Lower leg skin (tissue), 4 donors: ENCODE data around the gene COL4A2. TPM values are rescaled to one million over a fixed set of nuclear protein-coding genes. Genes with fewer than 3 reads are reported as not detected.

Experiments used
- DNase-seq, 2 donors: peaks; one replicate each; pipeline ENCODE4 v3.0.0-alpha.2; 2019; ENCODE audit warnings: low spot score in 2 of 2
- H3K4me3 ChIP-seq: fragments of 200-600 bp; sonication (generic); 2 replicates; pipeline ENCODE4 v1.5.1; 2017; ENCODE audit warnings: mild to moderate bottlenecking, low read depth; ENCODE audit not compliant: poor library complexity, severe bottlenecking
- CTCF ChIP-seq, 3 donors: fragments of 450-650 bp; IDR thresholded peaks; one replicate each; pipeline ENCODE4 v1.5.1; 2016; ENCODE audit warnings: antibody characterized with exemption in 3 of 3, mild to moderate bottlenecking in 3 of 3, moderate library complexity in 2 of 3
- POLR2A ChIP-seq, 2 donors: fragments of 450-650 bp; IDR thresholded peaks; one replicate each; pipeline ENCODE4 v1.6.1; 2016 to 2017; ENCODE audit warnings: antibody characterized with exemption in 2 of 2, mild to moderate bottlenecking in 1 of 2, moderate library complexity in 1 of 2
- WGBS, 2 donors: methylation state at CpG; one replicate each; pipeline ENCODE4 v1.1.5; 2018; 5-methylcytosine and 5-hydroxymethylcytosine counted together
- intact Hi-C: fragments of 100-400 bp; cut with DNase I; formaldehyde crosslinking; loops from one replicate; pipeline ENCODE4 v1.15.0; 2023; ENCODE audit warnings: low total_unique reads
- total RNA-seq, 4 donors: library from RNA; depleted of rRNA; stranded (reverse); fragments of >200 nt; gene quantifications; one replicate each; pipeline ENCODE4 v1.1.0, GENCODE V29; 2016

COL4A2 gene
- total RNA-seq, 4 donors from 2014 or later = 40.8 to 119 (median 58.9) TPM

GRCh38 chr13:110442930-110443621 lies 136.0 kb downstream of the COL4A2 start:
- WGBS, 2 donors = 69 to 81% methylated on average over 10 of the region's 10 CpGs
- H3K4me3 ChIP-seq = no peak overlapping the region
- intact Hi-C loops = no loop called here
- DNase-seq = peak in 1 of 2 donors; percentile 17
- TF ChIP-seq POLR2A (IDR thresholded peaks at IDR 0.05) = no peak
- no peak for TF ChIP-seq CTCF (IDR thresholded peaks at IDR 0.05)

- TF ChIP-seq CTCF (IDR thresholded peaks at IDR 0.05) = no peak
- TF ChIP-seq POLR2A (IDR thresholded peaks at IDR 0.05) = no peak
- H3K4me3 ChIP-seq = no peak overlapping the region
- intact Hi-C loops = no loop called here
- 77 to 82% methylated on average over 12 of the region's 12 CpGs for WGBS, 2 donors
- peak in 1 of 2 donors; percentile 70 for DNase-seq
Observed at GRCh38 chr13:110443622-110444225, 136.6 kb downstream of the COL4A2 start.

GRCh38 chr13:110444226-110444653 lies 137.2 kb downstream of the COL4A2 start:
- intact Hi-C loops = no loop called here
- TF ChIP-seq POLR2A (IDR thresholded peaks at IDR 0.05) (no peak), CTCF (IDR thresholded peaks at IDR 0.05) (no peak)
- no peak overlapping the region for H3K4me3 ChIP-seq
- DNase-seq = peak in 1 of 2 donors; percentile 77
- WGBS, 2 donors = 67 to 70% methylated on average over 7 of the region's 7 CpGs

- no peak for TF ChIP-seq POLR2A (IDR thresholded peaks at IDR 0.05)
- no peak for TF ChIP-seq CTCF (IDR thresholded peaks at IDR 0.05)
- H3K4me3 ChIP-seq = no peak overlapping the region
- intact Hi-C loops = no loop called here
- peak in 1 of 2 donors; percentile 57 for DNase-seq
- 72 to 76% methylated on average over 7 of the region's 7 CpGs for WGBS, 2 donors
Observed at GRCh38 chr13:110445183-110445582, 138.1 kb downstream of the COL4A2 start.

GRCh38 chr13:110445722-110446574 lies 138.9 kb downstream of the COL4A2 start:
- peak in 1 of 2 donors; percentile 83 for DNase-seq
- 78 to 79% methylated on average over 25 of the region's 25 CpGs for WGBS, 2 donors
- no peak for TF ChIP-seq CTCF (IDR thresholded peaks at IDR 0.05)
- TF ChIP-seq POLR2A (IDR thresholded peaks at IDR 0.05) = no peak
- intact Hi-C loops = no loop called here
- no peak overlapping the region for H3K4me3 ChIP-seq
